ENCODE data around the gene TRPM3. TPM values are rescaled to one million over a fixed set of nuclear protein-coding genes. Genes with fewer than 3 reads are reported as not detected.

Gene TRPM3
- total RNA-seq, 1 experiment from 2014 or later, result not detected

DNA sequence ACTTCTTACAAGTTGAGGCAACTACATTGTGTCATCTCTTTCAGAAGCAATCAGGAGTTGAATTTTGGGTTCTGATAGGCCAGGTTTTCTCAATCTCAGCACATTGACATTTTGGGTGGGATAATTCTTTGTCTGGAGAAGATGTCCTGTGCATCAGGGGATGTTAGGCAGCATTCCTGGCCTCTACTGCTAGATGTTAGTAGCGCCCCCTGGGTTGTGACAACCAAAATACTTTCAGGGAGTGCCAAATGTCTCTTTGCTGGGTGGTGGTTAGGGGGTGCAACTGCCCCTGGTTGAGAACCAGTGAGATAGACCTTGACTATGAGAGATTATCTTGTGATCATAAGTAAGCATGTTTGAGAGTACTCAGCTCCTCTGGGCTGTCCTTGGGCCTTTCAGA is 542.7 kb downstream of the TRPM3 start:
- ChIA-PET CTCF (no interaction called here), POLR2A (ENCODE audit: unreplicated experiment) (no interaction called here)
- Histone ChIP-seq H3K27me3 (ENCODE audit: low read length) (no peaks in the 10 kb centered on the region), H3K9ac (ENCODE audit: low read length) (no peak overlapping the region), H3F3A (ENCODE audit: low read length, unreplicated experiment) (no peaks in the 10 kb centered on the region), H3K4me1 (ENCODE audit: insufficient read depth, low read length) (no peaks in the 10 kb centered on the region), H2AFZ (ENCODE audit: low read length) (no peak overlapping the region), H3K27ac (ENCODE audit: low read length) (no peak overlapping the region), H3K36me3 (ENCODE audit: low read depth, low read length) (no peaks in the 10 kb centered on the region), H3K79me2 (ENCODE audit: low read length) (no peaks in the 10 kb centered on the region), H3K4me3 (ENCODE audit: low read length) (no peak overlapping the region), H3K9me3 (ENCODE audit: low read length) (no peaks in the 10 kb centered on the region), H3K9me2 (replicated peaks; ENCODE audit: low read length) (no peaks in the 10 kb centered on the region), H3K4me2 (ENCODE audit: low read length) (no peak overlapping the region), H4K20me1 (ENCODE audit: low read length) (no peaks in the 10 kb centered on the region)
- intact Hi-C loops (cut with micrococcal nuclease), result no loop called here
- TF ChIP-seq, protein P1, sequence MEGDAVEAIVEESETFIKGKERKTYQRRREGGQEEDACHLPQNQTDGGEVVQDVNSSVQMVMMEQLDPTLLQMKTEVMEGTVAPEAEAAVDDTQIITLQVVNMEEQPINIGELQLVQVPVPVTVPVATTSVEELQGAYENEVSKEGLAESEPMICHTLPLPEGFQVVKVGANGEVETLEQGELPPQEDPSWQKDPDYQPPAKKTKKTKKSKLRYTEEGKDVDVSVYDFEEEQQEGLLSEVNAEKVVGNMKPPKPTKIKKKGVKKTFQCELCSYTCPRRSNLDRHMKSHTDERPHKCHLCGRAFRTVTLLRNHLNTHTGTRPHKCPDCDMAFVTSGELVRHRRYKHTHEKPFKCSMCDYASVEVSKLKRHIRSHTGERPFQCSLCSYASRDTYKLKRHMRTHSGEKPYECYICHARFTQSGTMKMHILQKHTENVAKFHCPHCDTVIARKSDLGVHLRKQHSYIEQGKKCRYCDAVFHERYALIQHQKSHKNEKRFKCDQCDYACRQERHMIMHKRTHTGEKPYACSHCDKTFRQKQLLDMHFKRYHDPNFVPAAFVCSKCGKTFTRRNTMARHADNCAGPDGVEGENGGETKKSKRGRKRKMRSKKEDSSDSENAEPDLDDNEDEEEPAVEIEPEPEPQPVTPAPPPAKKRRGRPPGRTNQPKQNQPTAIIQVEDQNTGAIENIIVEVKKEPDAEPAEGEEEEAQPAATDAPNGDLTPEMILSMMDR (conservative IDR thresholded peaks at IDR 0.05; ENCODE audit: low read depth, low read length), result peak; percentile 15; the same call in 1 of the 2 replicates
- no peak for TF ChIP-seq EZH2 (IDR thresholded peaks at IDR 0.05; ENCODE audit: low read length, unreplicated experiment)
- DNase-seq (no peak), ATAC-seq (no peak)
- BruUV-seq (replicated peaks), result no TSS peak

DNA sequence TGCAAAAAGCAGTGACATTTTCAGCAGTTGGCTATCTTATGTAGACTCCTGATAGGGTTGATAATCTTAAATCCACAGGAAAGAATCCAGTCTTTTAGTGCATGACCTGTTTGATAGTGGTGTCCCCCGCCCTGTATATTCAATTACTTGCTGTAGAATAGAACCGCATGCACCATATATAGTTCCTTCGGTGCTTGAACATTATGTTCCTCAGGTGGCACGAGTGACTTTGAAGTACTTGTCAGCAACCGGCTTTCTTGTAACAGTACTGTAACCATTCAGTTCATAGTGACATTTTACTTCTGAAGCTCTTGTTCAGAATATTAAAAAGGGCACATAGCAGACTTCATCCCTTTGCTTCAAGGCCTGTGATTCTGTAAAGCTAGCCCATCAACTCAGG is 543.8 kb downstream of the TRPM3 start:
- Histone ChIP-seq H3K4me3 (ENCODE audit: low read length) (no peak overlapping the region), H3K9ac (ENCODE audit: low read length) (no peak overlapping the region), H3K4me1 (ENCODE audit: insufficient read depth, low read length) (no peaks in the 10 kb centered on the region), H3K4me2 (ENCODE audit: low read length) (no peak overlapping the region), H4K20me1 (ENCODE audit: low read length) (no peaks in the 10 kb centered on the region), H3K36me3 (ENCODE audit: low read depth, low read length) (no peaks in the 10 kb centered on the region), H3F3A (ENCODE audit: low read length, unreplicated experiment) (no peaks in the 10 kb centered on the region), H3K9me3 (ENCODE audit: low read length) (no peaks in the 10 kb centered on the region), H2AFZ (ENCODE audit: low read length) (no peak overlapping the region), H3K27ac (ENCODE audit: low read length) (no peak overlapping the region), H3K9me2 (replicated peaks; ENCODE audit: low read length) (no peaks in the 10 kb centered on the region), H3K27me3 (ENCODE audit: low read length) (no peaks in the 10 kb centered on the region), H3K79me2 (ENCODE audit: low read length) (no peaks in the 10 kb centered on the region)
- TF ChIP-seq, protein P1 (conservative IDR thresholded peaks at IDR 0.05; ENCODE audit: low read depth, low read length), result no peak
- TF ChIP-seq EZH2phosphoT487 (IDR thresholded peaks at IDR 0.05; ENCODE audit: borderline replicate concordance, low read length) (no peak), EZH2 (IDR thresholded peaks at IDR 0.05; ENCODE audit: low read length, unreplicated experiment) (no peak)
- DNase-seq (no peak), ATAC-seq (no peak)
- intact Hi-C loops (cut with micrococcal nuclease), result no loop called here
- CTCF ChIA-PET, result no interaction called here
- BruUV-seq (replicated peaks), result no TSS peak
- POLR2A ChIA-PET (ENCODE audit: unreplicated experiment), result no interaction called here

DNA sequence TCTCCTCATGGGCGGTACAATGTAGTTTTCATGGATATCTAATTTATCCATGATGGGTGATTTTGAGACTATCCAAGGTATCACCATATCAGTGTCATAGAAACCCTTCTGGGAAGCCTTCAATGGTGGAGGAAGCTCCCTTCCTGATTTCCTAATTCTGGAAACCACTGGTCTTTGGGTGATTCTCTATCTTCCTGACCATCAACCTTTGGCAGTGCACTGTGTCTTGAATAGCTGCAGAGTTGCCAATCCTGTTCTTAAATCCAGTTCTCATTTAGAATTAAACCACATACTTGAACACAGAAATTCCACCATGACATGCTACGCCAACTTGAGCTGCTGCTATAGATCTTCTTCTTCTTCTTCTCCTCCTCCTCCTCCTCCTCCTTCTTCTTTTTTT is 545.3 kb downstream of the TRPM3 start:
- intact Hi-C loops (cut with micrococcal nuclease), result no loop called here
- POLR2A ChIA-PET (ENCODE audit: unreplicated experiment), result no interaction called here
- no peak overlapping the region for H3K9ac ChIP-seq (ENCODE audit: low read length)
- no peak overlapping the region for H3K27ac ChIP-seq (ENCODE audit: low read length)
- ATAC-seq (no peak), DNase-seq (no peak)
- no peak overlapping the region for H2AFZ ChIP-seq (ENCODE audit: low read length)
- TF ChIP-seq EZH2phosphoT487 (IDR thresholded peaks at IDR 0.05; ENCODE audit: borderline replicate concordance, low read length) (no peak), EZH2 (IDR thresholded peaks at IDR 0.05; ENCODE audit: low read length, unreplicated experiment) (no peak)
- no peaks in the 10 kb centered on the region for H3K36me3 ChIP-seq (ENCODE audit: low read depth, low read length)
- H3K4me2 ChIP-seq (ENCODE audit: low read length), result no peak overlapping the region
- H3K9me3 ChIP-seq (ENCODE audit: low read length), result no peaks in the 10 kb centered on the region
- H3K79me2 ChIP-seq (ENCODE audit: low read length), result no peaks in the 10 kb centered on the region
- CTCF ChIA-PET, result no interaction called here
- H3K27me3 ChIP-seq (ENCODE audit: low read length), result no peaks in the 10 kb centered on the region
- H3K4me1 ChIP-seq (ENCODE audit: insufficient read depth, low read length), result no peaks in the 10 kb centered on the region
- no peak overlapping the region for H3K4me3 ChIP-seq (ENCODE audit: low read length)
- H3K9me2 ChIP-seq (replicated peaks; ENCODE audit: low read length), result no peaks in the 10 kb centered on the region
- H3F3A ChIP-seq (ENCODE audit: low read length, unreplicated experiment), result no peaks in the 10 kb centered on the region
- H4K20me1 ChIP-seq (ENCODE audit: low read length), result no peaks in the 10 kb centered on the region
- no TSS peak for BruUV-seq (replicated peaks)

All from PC-3 (cell line).